WI38 (cell line): ENCODE data around the gene PPP6R1.

Experiments
- H3K4me3 ChIP-seq: 2 replicates; pipeline ENCODE4 v1.5.1; 2011; ENCODE audit warnings: low read depth, mild to moderate bottlenecking, control low read depth, low read length
- CTCF ChIP-seq: IDR thresholded peaks from 2 replicates; pipeline ENCODE4 v1.5.1; 2012; ENCODE audit warnings: low read depth, mild to moderate bottlenecking, control low read depth, low read length

Gene PPP6R1, protein sequence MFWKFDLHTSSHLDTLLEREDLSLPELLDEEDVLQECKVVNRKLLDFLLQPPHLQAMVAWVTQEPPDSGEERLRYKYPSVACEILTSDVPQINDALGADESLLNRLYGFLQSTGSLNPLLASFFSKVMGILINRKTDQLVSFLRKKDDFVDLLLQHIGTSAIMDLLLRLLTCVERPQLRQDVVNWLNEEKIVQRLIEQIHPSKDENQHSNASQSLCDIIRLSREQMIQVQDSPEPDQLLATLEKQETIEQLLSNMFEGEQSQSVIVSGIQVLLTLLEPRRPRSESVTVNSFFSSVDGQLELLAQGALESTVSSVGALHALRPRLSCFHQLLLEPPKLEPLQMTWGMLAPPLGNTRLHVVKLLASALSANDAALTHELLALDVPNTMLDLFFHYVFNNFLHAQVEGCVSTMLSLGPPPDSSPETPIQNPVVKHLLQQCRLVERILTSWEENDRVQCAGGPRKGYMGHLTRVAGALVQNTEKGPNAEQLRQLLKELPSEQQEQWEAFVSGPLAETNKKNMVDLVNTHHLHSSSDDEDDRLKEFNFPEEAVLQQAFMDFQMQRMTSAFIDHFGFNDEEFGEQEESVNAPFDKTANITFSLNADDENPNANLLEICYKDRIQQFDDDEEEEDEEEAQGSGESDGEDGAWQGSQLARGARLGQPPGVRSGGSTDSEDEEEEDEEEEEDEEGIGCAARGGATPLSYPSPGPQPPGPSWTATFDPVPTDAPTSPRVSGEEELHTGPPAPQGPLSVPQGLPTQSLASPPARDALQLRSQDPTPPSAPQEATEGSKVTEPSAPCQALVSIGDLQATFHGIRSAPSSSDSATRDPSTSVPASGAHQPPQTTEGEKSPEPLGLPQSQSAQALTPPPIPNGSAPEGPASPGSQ

DNA sequence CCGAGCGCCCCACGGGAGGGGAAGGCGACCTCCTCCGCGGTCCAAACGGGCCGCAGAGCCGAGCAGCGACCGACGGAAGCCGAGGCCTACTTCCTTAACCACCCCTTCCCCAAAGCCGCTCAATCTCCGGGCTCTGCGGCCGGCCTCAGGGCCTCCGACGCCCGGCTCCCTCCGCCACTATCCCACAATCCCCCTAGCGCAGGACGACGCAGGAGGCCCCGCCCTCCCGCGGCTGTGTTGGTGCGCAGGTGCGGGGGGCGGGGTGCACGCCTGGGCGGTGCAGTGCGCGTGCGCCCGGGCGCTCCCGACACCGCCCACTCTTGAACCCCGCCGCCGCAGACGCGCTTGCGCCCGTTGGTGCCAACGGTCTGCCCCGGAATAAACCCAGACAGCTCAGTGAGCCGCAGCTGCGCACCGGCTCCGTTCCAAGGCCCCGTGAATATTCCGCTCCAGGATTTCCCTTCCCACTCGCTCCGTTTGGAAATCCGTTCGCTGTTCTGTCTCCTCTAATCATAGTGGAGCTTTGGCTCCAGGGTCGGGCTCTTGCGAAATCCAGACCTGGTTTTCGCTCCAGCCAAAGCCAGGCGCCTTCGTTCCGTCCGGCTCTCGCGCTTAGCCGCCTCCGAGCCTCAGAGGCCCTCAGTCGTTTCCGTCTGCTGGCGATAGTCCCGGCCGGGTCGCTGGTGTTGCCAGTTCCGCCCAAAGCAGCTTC, at the start of gene PPP6R1:
Gene PPP6R1, minus strand, starts transcription at position 190 of the 712 bp plus-strand sequence. CDS start 11,914 bp downstream, outside the sequence.
- TF ChIP-seq CTCF, result no peak
- H3K4me3 ChIP-seq, result peak within 1 kb of the TSS; percentile 74

GRCh38 chr19:55308281-55308680, 49.5 kb upstream of the PPP6R1 start:
- no peak for TF ChIP-seq CTCF

DNA sequence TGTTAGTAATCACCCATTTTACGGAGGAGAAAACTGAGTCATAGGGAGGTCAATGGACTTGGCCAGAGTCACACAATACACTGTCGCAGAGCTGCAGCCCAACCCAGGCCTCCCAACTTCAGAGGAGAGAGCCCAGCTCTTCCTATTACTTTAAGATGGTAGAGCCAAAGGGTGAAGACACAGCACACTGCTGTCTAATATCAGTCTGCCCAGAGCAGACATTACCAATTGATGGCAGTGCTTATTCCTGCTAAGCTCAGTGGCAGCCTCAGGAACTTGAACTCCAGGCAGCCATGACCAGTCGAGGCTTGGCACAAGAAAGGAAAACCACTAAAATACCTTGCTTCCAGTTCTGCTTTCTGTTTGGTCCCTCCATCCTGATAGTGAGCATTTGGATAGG, 47.9 kb upstream of the PPP6R1 start:
- no peak for TF ChIP-seq CTCF
- no peak overlapping the region for H3K4me3 ChIP-seq

More at GRCh38 chr19:55308281-55308680, 49.5 kb upstream of the PPP6R1 start:
- H3K4me3 ChIP-seq, result no peak overlapping the region

- H3K4me3 ChIP-seq, result no peak overlapping the region
- no peak for TF ChIP-seq CTCF
Observed at GRCh38 chr19:55305983-55306562, 47.3 kb upstream of the PPP6R1 start.

GRCh38 chr19:55305491-55305890, 46.7 kb upstream of the PPP6R1 start:
- no peak for TF ChIP-seq CTCF
- H3K4me3 ChIP-seq, result no peak overlapping the region

- no peak overlapping the region for H3K4me3 ChIP-seq
- no peak for TF ChIP-seq CTCF
Observed at GRCh38 chr19:55304980-55305379, 46.2 kb upstream of the PPP6R1 start.
